DMS79 treated with DMSO at 0.1 percent for 48 hours (cell line): Measurements from ENCODE around the gene VAPB.
"Not testable (repeated sequence)": the region's sequence is repeated elsewhere in the genome, so short reads cannot be mapped to it uniquely, and the experiment has no call there.

Source experiments
- DNase-seq: peaks from one replicate; lab custom pipeline; 2025; lab: John Stamatoyannopoulos, UW

VAPB gene

DNA sequence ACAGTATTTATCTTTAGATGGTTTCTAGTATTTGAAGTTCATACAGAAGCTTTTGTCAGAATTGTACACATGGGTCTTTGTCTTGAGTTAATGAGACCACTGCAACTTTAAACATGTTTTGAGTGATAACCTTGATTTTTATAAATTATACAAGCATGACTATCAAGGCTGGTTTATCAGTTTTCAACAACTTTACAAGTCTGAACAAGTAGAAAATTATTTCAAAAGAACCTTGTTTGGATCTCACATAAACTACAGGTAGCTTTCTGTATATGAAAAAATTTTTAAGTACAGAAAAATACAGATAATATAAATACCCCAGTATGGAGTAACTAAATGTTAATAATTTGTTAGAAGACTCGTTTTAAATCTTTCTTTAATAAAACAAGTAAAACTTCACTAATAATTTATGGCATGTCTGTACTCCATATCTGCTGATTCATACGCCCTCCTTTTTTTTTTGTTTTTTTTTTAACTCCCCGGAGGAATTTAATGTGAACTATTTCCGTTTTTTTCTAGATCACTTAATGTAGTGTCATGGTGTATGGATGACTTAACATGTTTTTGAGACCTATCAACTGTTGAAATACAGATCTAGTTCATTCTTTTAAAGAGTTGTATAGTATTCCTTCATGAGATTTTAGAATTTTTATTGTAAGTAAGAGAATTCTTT is 18.3 kb downstream of the VAPB start:
- DNase-seq = no peak

DNA sequence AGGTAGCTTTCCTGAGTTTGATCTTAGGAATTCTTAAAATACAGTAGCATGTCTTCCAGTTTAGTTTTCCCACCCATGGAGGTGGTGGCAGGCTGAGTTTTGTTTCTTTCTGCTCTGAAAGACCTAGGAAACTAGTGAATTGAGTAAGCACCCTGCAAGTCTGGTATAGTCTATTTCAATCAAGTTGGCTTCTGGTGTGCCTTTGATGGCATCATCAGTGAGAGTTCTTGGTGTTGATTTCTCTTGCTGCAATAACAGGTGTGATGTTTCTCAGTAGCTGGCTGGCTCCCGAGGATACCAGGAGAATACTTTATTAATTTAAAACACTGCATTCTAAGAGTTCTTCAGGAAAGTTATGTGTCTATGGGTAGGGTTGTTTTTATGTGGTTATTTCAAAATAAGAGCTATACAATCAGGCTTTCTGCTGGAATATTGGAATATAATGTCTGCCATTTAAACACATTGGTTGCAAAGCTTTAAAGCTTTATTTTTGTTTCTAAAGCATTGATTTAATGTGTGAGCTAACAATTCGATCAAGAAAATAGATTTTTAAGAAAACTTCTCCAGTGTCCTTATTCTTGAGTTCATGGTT is 19.0 kb downstream of the VAPB start:
- no peak for DNase-seq

DNA sequence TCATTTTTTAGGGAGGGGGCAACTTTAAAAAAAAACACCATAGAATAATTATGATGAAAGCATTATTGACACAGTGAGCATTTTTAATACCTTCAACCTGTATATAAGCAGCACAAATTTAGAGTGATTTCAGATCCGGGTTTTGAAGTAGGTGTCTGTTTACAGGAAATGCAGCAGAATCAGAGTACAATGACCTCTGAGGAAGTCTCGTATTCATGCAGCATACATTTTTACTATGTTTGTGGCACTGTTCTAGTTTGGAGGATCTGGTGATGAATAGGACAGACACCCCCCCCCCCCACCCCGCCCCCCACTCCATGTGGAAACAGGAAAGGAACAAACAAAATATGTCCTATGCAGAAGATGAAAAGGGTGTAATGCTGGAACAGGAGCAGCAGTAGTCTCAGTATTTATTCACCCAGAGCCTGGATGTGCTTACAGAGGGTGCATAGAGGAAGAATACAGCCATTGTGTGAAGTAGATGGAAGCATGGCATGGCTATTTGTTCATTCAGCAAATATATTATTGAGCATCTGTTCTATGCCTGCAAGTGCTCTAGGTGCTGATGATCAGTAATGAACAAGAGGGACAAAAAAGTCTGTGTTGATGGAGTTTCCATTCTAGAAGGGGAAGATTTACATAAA is 19.7 kb downstream of the VAPB start:
- DNase-seq = peak; percentile 7

DNA sequence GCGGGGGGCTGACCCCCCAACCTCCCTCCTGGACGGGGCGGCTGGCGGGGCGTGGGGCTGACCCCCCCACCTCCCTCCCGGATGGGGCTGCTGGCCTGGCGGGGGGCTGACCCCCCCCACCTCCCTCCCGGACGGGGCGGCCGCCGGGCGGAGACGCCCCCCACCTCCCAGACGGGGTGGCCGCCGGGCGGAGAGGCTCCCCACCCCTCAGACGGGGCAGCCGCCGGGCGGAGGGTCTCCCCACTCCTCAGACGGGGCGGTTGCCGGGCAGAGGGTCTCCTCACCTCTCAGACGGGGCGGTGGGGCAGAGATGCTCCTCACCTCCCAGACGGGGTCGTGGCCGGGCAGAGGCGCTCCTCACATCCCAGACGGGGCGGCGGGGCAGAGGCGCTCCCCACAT is 25.2 kb downstream of the VAPB start:
- DNase-seq = not testable (repeated sequence)

DNA sequence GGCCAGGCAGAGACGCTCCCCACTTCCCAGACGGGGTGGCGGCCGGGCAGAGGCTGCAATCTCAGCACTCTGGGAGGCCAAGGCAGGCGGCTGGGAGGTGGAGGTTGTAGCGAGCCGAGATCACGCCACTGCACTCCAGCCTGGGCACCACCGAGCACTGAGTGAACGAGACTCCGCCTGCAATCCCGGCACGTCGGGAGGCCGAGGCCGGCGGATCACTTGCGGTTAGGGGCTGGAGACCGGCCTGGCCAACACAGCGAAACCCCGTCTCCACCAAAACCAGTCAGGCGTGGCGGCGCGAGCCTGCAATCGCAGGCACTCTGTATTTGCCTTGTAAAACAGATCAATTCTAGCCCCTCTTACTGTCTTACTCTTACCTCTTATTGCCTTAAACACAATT is 25.8 kb downstream of the VAPB start:
- not testable (repeated sequence) for DNase-seq

DNA sequence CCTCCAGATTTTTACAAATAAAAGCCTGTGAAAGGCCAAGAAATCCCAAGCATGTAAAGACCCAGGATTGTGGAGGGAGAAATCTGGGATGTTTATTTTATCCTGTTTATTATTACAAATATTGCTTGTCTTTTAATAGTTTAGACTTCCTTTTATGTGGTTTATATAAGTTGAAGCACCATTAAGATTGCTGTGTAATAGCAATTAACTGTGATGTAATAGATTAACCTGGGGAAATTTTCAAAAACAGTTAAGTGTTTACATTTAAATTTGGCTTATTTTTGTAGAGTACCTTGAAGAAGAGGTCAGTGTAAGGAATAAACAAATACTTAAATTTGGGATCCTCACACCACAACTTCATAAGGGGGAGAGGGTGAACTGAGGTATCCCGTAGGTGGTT is 27.0 kb downstream of the VAPB start:
- no peak for DNase-seq

DNA sequence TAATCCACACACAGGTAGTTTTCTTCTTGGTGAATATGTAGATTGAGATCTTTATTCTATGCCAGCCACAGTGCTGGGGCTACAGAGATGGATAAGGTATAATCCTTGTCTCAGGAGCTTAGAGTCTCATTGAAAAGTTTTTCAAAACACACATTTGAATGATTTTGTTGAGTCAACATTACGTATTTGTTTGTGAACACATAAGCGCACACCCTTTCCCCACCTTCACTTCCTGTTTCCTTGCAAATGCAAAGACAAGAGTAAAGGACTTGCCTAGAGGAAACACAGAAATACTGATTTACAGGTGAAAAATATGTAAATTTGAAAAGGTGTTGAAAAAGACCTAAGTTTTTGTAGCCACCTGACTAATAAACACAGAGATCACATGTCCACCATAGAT is 27.8 kb downstream of the VAPB start:
- no peak for DNase-seq

DNA sequence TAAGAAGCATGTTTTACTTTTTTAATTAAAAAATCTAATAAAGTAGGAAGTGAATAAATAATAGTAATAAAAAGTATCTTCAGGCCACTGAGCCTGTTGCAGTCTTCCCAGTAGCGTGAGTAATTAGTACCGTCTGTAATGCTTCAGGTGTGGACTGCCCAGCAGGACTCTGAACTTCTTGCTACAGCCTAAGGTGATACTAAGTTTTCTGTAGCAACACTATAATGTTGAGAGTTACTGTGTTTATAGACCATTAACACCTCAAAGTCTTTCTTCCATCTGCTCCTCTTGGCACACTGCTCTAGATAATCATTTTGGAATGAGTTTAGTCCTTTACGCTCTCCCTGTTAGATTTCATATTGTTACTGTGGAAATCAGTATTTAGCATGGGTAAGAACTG is 28.4 kb downstream of the VAPB start:
- no peak for DNase-seq

DNA sequence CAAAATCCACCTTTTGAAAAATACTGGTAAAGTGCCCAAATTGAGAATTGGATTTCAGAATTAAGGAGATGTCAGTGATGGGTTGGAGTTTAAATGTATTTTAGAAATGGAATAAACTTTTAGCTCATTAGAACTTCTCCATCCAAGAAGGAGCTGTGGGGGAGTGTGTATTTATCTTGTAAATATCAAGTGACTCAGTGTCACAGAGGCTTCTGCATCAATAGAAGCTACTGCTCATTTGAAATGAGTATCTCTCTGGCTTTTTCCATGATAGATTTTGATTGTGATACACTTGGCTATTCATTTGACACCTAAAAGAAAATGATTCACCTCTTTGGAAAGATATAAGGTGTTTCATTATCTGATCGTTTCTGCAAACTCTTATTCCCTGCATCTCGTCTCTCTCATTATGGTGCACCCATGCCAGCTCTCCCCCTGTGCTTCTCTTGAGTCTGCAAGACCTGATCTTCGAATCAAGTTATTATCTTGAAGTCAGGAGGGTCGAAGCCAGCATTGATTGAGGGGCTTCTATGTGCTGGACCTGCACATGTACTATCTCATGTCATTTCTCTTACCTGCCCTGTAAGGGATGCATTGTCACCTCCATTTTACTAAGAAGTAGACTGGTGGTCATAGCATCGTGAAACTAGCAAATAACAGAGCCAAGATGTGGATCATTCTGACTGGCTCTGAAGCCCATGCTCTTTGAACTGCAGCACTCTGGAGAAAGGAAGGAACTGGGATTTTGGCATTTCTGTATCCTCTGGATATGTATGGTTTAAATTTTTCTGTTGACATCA is 30.1 kb downstream of the VAPB start:
- DNase-seq = no peak

DNA sequence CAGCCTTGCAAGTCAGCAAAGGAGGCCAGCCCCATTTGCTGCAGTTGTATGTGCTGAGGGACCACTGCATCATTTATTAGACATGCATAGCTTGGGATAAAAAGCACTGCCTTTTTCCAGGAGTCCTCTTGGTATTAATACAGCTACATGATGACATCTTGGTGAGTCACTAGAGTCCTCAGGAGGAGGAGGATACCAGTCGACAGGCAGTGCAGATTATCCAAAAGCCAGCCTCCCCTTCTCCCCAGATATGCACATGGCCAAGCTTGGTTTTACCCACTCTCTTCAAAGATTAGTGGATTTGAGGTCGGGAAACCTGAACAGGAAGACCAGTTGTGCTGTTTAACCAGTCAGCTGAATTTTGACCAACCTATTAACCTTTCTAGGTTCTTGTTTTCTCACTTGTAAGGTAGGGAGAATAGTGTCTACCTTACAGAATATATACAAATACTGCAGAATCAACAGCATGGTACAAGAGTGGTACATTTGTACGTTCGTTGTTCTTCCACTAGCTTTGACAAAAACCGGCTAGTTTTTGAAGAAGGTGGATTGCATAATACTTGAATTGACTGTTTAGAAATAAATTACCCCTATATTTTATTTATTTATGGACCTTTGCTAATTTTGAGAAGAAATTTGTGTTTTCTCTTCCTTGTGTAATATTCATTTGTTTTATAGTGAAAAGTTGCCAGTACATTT is 31.9 kb downstream of the VAPB start:
- DNase-seq = no peak

DNA sequence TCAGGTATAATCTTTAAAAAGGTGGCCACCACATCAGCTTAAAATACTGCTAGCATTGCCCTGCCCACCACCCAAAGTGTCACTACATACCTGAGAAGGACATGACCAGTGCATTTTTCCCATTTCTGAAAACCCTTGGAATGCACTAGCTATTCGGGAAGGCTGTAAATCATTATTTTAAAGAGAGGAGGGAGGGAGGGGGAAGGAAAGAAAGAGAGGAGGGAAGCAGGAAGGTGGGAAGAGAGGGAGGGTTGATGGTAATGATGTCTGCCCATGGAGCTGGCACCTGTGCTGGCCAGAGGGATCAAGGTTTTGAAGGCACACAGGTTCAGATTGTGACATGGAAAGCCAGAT is 32.4 kb downstream of the VAPB start:
- no peak for DNase-seq

DNA sequence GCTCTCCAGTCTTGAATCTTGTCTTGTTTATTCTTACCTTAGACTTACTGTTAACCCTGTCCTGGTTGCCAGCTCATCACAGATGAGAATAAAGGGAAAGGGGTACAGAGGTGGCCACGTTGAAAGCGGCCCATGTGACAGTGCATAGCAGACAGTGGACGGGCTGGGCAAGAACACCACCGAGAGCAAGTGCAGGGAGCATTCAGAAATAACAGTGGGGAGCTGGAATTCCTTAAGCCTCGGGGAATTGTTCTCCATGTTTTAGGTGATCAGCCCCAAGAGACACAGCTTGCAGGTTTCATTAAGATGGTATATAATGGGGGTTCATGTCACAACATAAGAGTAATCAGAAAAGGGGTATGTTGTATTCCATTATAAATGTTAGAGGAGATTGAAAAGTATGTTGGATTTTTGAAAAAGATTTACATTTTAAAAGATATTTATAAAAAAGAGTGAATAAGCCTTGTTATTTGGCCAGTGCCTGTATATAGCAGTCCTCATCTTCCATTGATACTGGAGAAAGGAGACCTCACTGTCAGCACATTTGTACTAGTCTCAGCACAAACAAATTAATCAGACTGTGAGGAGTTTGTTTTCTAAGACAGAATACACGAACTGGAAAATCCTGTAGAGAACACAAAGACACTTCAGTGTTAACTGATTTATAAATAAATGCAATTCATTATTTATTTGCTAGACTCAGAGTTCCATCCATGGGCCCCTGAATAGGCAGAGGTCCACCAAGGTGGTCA is 35.4 kb downstream of the VAPB start:
- DNase-seq = peak; percentile 17

DNA sequence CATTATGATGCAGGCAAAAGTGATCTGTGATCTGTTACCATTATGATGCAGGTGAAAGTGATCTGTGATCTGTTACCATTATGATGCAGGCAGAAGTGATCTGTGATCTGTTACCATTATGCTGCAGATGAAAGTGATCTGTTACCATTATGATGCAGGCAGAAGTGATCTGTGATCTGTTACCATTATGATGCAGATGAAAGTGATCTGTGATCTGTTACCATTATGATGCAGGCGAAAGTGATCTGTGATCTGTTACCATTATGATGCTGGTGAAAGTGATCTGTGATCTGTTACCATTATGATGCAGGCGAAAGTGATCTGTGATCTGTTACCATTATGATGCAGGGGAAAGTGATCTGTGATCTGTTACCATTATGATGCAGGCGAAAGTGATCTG is 38.5 kb downstream of the VAPB start:
- DNase-seq = not testable (repeated sequence)

DNA sequence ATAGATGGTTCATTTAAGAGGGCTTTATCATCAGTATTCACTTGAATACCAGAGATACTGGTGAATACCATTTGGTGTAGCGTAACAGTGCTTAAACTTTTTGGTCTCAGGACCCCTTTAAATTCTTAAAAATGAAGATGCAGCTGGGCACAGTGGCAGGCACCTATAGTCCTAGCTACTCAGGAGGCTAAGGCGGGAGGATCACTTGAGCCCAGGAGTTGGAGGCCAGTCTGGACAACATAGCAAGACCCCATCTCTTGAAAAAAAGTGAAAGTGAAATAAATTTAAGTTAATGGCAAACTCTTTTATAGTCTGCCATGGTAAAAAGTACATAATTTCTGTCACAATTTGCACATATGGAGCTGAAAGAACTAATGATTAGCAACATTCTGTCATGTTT is 39.3 kb downstream of the VAPB start:
- DNase-seq = no peak

DNA sequence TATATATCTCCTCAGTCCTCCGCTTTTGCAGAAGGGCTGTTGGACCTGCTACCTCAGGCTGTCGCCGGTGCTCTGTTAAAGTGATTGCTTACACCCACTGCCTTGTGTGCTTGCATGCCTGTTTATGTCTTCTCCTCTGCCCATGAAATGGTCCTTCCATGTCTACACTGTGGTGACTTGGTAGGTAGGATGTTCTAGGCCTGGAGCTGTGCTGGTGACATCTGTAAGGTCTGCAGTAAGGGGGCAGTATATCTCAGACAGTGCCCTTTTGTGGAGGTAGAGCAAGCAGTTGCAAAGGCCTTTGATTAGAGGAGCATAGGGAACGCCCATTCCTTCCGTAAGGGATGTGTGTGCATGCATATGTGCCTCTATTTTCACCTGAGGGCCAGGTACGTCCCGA is 40.3 kb downstream of the VAPB start:
- no peak for DNase-seq

DNA sequence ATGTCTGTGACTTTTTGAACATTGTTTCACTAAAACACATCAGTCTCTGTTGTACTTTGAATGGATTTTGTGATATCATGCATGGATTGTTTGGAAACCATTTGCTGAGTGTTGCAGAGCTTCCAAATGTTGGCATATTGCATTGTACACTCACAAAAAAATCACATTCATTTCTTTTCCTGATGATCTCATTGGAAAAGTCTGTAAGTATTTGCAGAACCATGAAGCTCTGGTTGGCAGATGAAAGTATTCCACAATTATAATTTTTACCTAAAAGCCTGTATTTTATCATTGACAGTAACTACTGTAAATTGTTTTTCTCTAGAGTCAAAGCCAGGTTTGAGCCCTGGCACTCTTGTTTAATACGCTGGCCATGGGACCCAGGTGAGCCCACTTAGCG is 42.1 kb downstream of the VAPB start:
- no peak for DNase-seq

DNA sequence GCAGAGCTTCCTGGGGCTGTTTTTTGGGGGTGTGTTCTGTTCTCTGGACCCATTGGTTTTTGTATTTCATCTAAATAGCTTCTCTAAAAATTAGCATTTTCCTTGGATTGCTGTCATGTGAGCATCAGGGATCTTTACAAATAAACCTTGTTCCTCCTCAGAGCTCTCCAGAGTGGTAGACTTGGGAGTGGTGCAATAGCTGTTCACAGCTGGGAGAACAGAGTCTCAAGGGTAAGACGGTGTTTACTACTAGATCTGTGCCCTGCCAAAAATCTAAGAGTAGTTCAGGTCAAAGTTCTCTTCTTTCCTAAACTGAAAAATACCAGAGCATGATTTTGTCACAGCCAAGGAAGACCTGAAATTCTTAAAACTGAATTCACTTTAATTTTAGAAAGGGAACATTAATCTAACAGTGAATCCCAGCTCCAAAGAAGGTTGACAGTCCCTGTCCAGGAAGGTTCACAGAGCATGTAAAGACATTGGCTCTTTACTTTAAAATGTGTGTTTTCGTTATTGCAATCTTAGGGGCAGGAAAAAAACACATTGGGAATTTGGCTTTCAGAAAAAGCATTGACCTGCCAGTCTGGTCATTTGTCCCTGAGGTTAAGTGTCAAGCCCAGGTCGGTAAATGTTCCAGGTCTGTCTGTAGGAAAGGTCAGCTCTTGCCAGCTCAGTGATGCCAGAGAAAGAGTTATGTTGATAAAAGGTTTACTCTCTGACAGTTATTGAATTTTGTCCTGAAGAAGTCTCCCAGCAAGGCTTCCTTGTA is 43.3 kb downstream of the VAPB start:
- DNase-seq = no peak

DNA sequence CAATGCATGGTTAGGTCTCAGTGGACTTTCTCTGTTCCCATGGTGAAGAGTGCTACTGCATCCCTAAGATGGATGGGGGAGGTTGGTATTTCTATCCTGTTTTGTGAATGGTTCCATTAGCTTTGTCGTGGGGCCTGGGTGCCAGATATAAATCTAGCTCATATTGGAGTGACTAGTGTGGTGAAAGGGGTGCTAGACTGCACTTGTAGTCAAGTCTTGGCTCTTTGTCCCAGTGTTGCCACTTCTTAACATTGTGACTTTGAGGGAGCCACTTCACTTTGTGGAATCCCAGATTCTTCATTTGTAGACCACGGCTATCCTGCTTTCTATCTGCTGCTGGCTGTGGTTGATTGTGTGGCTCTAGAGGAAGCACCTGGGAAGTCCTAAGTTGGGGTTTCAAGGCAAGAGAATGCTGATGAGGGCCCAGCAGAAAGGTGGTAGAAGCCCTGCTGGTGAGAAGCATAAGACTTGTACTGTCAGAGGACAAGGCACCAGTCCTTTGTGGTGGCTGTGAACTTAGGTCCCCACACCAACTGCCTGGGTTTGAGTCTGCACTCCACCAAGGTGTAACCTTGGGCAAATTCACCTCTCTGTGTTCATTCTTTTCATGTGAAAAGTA is 44.1 kb downstream of the VAPB start:
- DNase-seq = no peak

DNA sequence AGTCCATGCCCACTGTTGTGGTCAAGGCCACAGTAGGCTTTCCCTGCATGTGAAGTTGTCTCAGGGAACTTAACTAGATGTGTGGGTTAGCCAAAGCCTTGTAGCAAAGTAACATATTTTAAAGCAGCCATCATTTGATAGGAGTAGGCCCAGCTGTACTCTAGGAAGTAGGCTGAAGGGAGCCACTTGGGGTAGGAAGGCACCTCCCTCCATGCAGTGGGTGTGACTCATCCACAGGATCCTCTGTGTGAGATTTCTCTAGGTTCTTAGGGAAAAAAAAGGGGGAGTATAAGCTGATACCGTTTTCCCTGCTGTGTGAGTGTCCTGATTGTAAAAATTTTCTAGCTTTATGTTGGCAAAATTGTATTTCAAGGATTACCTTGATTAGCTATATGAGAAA is 44.7 kb downstream of the VAPB start:
- no peak for DNase-seq

DNA sequence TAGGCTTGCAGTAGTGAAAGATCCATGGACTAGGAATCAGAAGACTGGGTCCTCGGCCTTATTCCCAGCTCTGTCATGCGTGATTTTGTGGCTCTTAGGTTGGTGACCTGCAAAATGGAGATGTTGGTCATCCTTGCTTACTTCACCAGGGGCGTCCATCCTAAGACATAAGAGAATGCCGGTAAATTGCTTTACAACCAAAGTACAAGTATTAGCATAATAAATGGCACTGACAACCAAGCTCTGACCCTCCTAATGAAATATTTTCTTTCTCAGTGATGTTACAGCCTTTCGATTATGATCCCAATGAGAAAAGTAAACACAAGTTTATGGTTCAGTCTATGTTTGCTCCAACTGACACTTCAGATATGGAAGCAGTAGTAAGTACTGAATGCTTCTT is 45.3 kb downstream of the VAPB start:
- DNase-seq = no peak
